Prostate gland (tissue), 2 donors: ENCODE results near the gene KBTBD12. TPM values are rescaled to one million over a fixed set of nuclear protein-coding genes. Genes with fewer than 3 reads are reported as not detected.
A peak's percentile ranks its signal among the peaks of the same experiment; 100 is the strongest.

ENCODE experiments used
- DNase-seq: peaks from one replicate; pipeline ENCODE4 v3.0.0-alpha.2; 2019; ENCODE audit warnings: low spot score
- H3K27ac ChIP-seq, 2 donors: fragments of 200-600 bp; sonication (generic); 2 replicates each; pipeline ENCODE4 v1.5.1; 2017 to 2019
- H3K27me3 ChIP-seq: fragments of 200-600 bp; sonication (generic); replicated peaks from 2 replicates; pipeline ENCODE4 v1.5.1; 2019; ENCODE audit not compliant: insufficient read depth
- H3K36me3 ChIP-seq, 2 donors: fragments of 200-600 bp; sonication (generic); 1 replicate in 1 of 2; 2 replicates in 1 of 2; pipeline versions ENCODE4 v1.5.1 to v1.8.1; 2017 to 2019
- H3K4me1 ChIP-seq: fragments of 200-600 bp; sonication (generic); replicated peaks from 2 replicates; pipeline ENCODE4 v1.5.1; 2019
- H3K4me3 ChIP-seq, 2 donors: fragments of 200-600 bp; sonication (generic); 2 replicates each; pipeline ENCODE4 v1.5.1; 2017 to 2019
- H3K9me3 ChIP-seq: fragments of 200-600 bp; sonication (generic); 2 replicates; pipeline ENCODE4 v1.5.1; 2017
- POLR2A ChIP-seq: fragments of 450-650 bp; IDR thresholded peaks from one replicate; pipeline ENCODE4 v1.6.1; 2016; ENCODE audit warnings: antibody characterized with exemption, mild to moderate bottlenecking
- POLR2AphosphoS5 ChIP-seq: sonication (generic); formaldehyde crosslinking; IDR thresholded peaks from one replicate; pipeline ENCODE4 v1.6.1; 2017; ENCODE audit warnings: antibody characterized with exemption
- WGBS: methylation state at CpG from one replicate; pipeline ENCODE4 v1.1.5; 2018; 5-methylcytosine and 5-hydroxymethylcytosine counted together
- intact Hi-C: fragments of 100-400 bp; cut with DNase I; formaldehyde crosslinking; loops from one replicate; pipeline ENCODE4 v1.14.2; 2022
- total RNA-seq, 2 donors: library from RNA; depleted of rRNA; stranded (reverse); fragments of >200 nt; gene quantifications; one replicate each; pipeline ENCODE4 v1.1.0, GENCODE V29; 2016
- TF ChIP-seq, protein P1 (sequence below), 4 experiments: fragments of 200-600 bp in 2 of 4; fragments of 450-650 bp in 2 of 4; sonication (generic) in 2 of 4; IDR thresholded peaks; 1 replicate in 3 of 4; 2 replicates in 1 of 4; pipeline ENCODE4 v1.5.1; 2016 to 2019; ENCODE audit warnings: antibody characterized with exemption in 4 of 4, mild to moderate bottlenecking in 2 of 4, moderate library complexity in 2 of 4

The KBTBD12 gene
- total RNA-seq, 2 donors from 2014 or later, result 1.2 TPM; not detected in 1

DNA sequence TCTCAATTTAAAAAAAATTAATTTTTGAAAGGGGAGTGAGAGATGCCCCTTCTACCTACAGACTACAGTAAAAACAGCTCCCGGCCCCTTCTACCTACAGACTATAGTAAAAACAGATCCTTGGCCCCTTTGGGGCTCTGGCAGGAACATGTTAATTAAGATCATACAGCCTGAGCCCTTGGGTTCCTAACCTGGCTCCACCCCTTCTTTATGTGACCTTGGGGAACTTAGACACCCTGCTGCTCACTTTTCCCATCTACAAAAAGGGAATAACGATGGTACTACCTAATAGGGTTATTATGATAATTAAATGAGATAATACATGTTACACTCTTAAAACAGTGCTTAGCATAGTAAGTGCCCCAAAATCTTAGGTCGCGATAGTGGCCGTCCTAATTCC is 77.1 kb downstream of the KBTBD12 start:
- 85% methylated on average over 5 of the region's 5 CpGs for WGBS

DNA sequence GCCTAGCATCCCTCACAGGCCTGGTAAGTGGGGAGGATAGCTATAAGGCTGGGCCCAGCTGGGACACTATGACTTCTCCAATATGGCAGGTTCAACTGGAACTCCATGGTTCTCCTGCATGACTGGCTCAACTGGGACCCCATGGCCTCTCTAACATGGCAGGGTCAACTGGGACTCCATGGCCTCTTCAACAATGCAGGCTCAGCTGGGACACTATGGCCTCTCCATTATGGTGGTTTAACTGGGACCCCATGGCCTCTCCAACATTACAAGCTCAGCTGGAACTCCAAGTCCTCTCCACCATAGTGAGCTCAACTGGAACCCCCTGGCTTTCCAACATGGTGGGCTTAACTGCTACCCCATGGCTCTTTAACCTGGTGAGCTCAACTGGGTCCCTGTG is 79.0 kb downstream of the KBTBD12 start:
- no peak overlapping the region for H3K27ac ChIP-seq
- H3K36me3 ChIP-seq, result no peaks in the 10 kb centered on the region
- DNase-seq, result no peak
- no peaks in the 10 kb centered on the region for H3K27me3 ChIP-seq
- no peaks in the 10 kb centered on the region for H3K4me1 ChIP-seq
- TF ChIP-seq, protein P1, sequence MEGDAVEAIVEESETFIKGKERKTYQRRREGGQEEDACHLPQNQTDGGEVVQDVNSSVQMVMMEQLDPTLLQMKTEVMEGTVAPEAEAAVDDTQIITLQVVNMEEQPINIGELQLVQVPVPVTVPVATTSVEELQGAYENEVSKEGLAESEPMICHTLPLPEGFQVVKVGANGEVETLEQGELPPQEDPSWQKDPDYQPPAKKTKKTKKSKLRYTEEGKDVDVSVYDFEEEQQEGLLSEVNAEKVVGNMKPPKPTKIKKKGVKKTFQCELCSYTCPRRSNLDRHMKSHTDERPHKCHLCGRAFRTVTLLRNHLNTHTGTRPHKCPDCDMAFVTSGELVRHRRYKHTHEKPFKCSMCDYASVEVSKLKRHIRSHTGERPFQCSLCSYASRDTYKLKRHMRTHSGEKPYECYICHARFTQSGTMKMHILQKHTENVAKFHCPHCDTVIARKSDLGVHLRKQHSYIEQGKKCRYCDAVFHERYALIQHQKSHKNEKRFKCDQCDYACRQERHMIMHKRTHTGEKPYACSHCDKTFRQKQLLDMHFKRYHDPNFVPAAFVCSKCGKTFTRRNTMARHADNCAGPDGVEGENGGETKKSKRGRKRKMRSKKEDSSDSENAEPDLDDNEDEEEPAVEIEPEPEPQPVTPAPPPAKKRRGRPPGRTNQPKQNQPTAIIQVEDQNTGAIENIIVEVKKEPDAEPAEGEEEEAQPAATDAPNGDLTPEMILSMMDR (IDR thresholded peaks at IDR 0.05), result no peak
- no peak for TF ChIP-seq POLR2AphosphoS5
- TF ChIP-seq POLR2A, result no peak
- H3K4me3 ChIP-seq, result no peak overlapping the region
- intact Hi-C loops, result no loop called here
- no peaks in the 10 kb centered on the region for H3K9me3 ChIP-seq

More for the DNA sequence above, 77.1 kb downstream of the KBTBD12 start:
- H3K27ac ChIP-seq, result no peak overlapping the region
- H3K27me3 ChIP-seq, result no peaks in the 10 kb centered on the region
- H3K4me3 ChIP-seq, result no peak overlapping the region
- H3K9me3 ChIP-seq, result no peaks in the 10 kb centered on the region
- no peak for DNase-seq
- H3K36me3 ChIP-seq, result no peaks in the 10 kb centered on the region
- intact Hi-C loops, result no loop called here
- H3K4me1 ChIP-seq, result no peaks in the 10 kb centered on the region
- TF ChIP-seq, protein P1 (IDR thresholded peaks at IDR 0.05), result no peak
- TF ChIP-seq POLR2AphosphoS5, result no peak
- no peak for TF ChIP-seq POLR2A

DNA sequence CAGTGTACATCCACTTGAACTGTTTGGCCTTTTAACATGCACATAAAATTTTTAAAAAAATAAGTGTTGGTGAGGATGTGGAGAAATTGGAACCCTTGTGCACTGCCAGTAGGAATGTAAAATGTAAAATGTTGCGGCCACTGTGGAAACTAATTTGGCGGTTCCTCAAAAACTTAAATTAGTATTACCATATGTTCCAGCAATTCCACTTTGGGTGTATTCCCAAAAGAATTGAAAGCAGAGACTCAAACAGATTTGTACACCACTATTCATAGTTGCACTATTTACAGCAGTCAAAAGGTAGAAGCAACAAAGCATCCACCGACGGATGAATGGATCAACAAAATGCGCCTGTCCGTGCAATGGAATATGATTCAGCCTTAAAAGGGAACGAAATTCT is 82.0 kb downstream of the KBTBD12 start:
- H3K36me3 ChIP-seq, result no peaks in the 10 kb centered on the region
- TF ChIP-seq POLR2A (no peak), POLR2AphosphoS5 (no peak)
- TF ChIP-seq, protein P1 (IDR thresholded peaks at IDR 0.05), result no peak
- WGBS, result 92% methylated on average over 7 of the region's 7 CpGs
- intact Hi-C loops, result no loop called here
- no peaks in the 10 kb centered on the region for H3K9me3 ChIP-seq
- H3K27ac ChIP-seq, result no peak overlapping the region
- no peak overlapping the region for H3K4me3 ChIP-seq
- DNase-seq, result no peak
- H3K4me1 ChIP-seq, result no peaks in the 10 kb centered on the region
- H3K27me3 ChIP-seq, result no peaks in the 10 kb centered on the region

DNA sequence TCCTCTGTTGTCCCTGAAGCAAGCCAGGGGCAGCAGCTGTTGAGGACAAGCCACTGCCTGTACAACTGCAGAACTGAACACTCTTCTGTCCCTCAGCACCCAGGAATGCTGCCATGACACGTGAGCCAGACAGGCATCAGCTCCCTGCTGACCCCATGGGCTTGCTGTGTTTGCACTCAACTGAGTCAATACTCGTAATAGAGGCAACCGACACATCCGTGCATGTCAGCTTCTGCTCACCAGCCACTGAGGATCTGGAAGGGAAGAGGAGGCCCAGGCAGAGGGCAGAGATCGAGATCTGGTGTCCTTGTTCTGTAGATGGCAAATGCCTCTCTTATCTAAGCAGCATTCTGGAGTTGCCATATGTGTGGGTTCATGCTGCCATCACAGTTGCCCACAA is 82.9 kb downstream of the KBTBD12 start:
- H3K36me3 ChIP-seq, result no peaks in the 10 kb centered on the region
- intact Hi-C loops, result no loop called here
- no peaks in the 10 kb centered on the region for H3K27me3 ChIP-seq
- H3K27ac ChIP-seq, result no peak overlapping the region
- WGBS, result 62% methylated on average over 5 of the region's 5 CpGs
- H3K9me3 ChIP-seq, result no peaks in the 10 kb centered on the region
- DNase-seq, result peak; percentile 23
- H3K4me3 ChIP-seq, result no peak overlapping the region
- no peaks in the 10 kb centered on the region for H3K4me1 ChIP-seq
- TF ChIP-seq POLR2A, result no peak
- TF ChIP-seq, protein P1 (IDR thresholded peaks at IDR 0.05), result no peak
- no peak for TF ChIP-seq POLR2AphosphoS5

DNA sequence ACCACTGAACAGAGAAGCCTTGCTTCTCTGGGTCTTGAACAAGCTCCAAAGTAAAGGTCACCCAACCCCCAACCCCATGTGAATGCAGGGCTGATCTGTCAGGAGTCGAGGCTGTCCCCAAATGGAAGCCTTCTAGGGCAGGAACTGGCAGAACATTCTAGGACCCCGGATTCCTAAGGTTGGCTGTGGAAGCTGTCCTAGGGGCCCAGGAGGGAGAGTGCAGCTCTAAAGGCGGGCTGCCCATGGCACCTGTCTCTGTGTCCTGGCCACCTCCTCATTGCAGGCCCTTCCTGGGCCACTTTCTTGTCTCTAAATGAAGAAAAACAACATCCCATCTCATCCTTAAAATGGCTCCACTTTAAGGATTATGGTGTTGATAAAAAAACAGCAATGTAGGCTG is 83.6 kb downstream of the KBTBD12 start:
- H3K27ac ChIP-seq, result no peak overlapping the region
- no peak overlapping the region for H3K4me3 ChIP-seq
- WGBS, result 84% methylated on average over 3 of the region's 3 CpGs
- no peaks in the 10 kb centered on the region for H3K9me3 ChIP-seq
- TF ChIP-seq POLR2A (no peak), POLR2AphosphoS5 (no peak)
- TF ChIP-seq, protein P1 (IDR thresholded peaks at IDR 0.05), result no peak
- no peaks in the 10 kb centered on the region for H3K4me1 ChIP-seq
- no peaks in the 10 kb centered on the region for H3K27me3 ChIP-seq
- DNase-seq, result no peak
- H3K36me3 ChIP-seq, result no peaks in the 10 kb centered on the region
- intact Hi-C loops, result no loop called here
